ENCODE data around the gene AKNAD1. TPM values are rescaled to one million over a fixed set of nuclear protein-coding genes. Genes with fewer than 3 reads are reported as not detected.

The AKNAD1 gene
- total and polyA plus RNA-seq, 7 donors: 0.14 to 2.1 (median 0.69) TPM

GRCh38 chr1:108878678-108879077, 21.8 kb upstream of the AKNAD1 start:
- no peak for TF ChIP-seq CTCF (IDR thresholded peaks at IDR 0.05)
- Histone ChIP-seq H3K9me3 (no peaks in the 10 kb centered on the region), H3K27me3 (ENCODE audit: insufficient read depth in 3 of 3, low read length in 2 of 3) (no peaks in the 10 kb centered on the region), H3K36me3 (ENCODE audit: insufficient read depth in 1 of 2, low read depth in 1 of 2) (peaks cover 0 to 4% of the 10 kb centered on the region in 2 donors), H3K4me1 (peaks cover 21% of the 10 kb centered on the region), H3K27ac (peak overlapping the region; percentile 80), H3K4me3 (peak overlapping the region; percentile 83)
- 38 to 62% (median 41%) methylated on average over 3 of the region's 3 CpGs for WGBS, 3 donors
- DNase-seq: no peak
- ATAC-seq: peak; percentile 32 to 42 (median 34)
- intact Hi-C loops (cut with DNase I): loop anchor here (5.0 kb wide), 2 partner anchors 46 to 51 kb away; no protein-coding TSS in a partner anchor

GRCh38 chr1:108878160-108878469, 21.2 kb upstream of the AKNAD1 start:
- H3K27ac ChIP-seq: peak overlapping the region; percentile 80
- no peaks in the 10 kb centered on the region for H3K27me3 ChIP-seq (ENCODE audit: insufficient read depth in 3 of 3, low read length in 2 of 3)
- intact Hi-C loops (cut with DNase I): loop anchor here (5.0 kb wide), 2 partner anchors 46 to 51 kb away; no protein-coding TSS in a partner anchor
- 28 to 53% (median 29%) methylated on average over 4 of the region's 4 CpGs for WGBS, 3 donors
- peaks cover 18% of the 10 kb centered on the region for H3K4me1 ChIP-seq
- H3K4me3 ChIP-seq: peak overlapping the region; percentile 83
- DNase-seq (no peak), ATAC-seq (no peak)
- TF ChIP-seq CTCF (IDR thresholded peaks at IDR 0.05): no peak
- no peaks in the 10 kb centered on the region for H3K9me3 ChIP-seq
- H3K36me3 ChIP-seq (ENCODE audit: insufficient read depth in 1 of 2, low read depth in 1 of 2): peaks cover 0 to 4% of the 10 kb centered on the region in 2 donors

DNA sequence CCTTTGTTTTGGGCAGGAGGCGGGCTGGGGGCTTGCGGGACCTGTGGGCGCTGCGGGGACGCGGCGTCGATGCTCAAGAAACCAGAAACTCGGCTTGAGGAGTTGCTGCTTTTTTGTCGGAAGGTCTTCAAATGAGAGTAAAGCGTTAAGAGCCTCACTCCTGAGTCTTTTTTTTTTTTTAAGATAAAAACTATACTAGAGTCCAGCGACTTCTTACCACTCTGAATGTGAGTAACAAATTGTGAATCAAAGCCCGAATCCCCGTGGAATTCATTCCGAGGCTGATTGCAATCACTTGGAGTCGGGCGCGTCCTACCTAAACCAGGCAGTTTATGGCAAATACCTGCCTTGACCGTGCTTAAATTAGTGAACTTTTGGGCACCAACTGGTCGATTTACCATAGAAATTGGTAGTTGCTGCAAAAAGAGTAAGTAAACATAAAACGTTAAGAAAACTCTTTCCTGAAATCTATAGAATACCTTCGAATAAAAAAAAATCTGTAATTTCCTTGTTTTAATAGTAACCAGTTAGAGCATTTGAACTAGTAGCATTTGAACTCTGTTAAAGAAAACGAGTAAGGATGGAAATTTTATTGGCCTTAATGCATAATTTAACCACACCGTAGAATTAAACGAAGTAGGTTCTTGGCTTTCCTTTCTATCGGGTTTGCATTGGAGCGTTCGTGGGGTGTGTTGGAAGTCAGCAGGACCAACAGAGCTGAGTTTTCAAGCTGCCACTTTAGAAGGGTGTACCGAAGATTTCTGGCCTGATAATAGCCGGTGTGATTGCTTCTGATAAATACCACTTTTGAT, 20.7 kb upstream of the AKNAD1 start:
- H3K36me3 ChIP-seq (ENCODE audit: insufficient read depth in 1 of 2, low read depth in 1 of 2): no peaks in the 10 kb centered on the region
- intact Hi-C loops (cut with DNase I): loop anchor here (5.0 kb wide), 2 partner anchors 45 to 50 kb away; no protein-coding TSS in a partner anchor
- DNase-seq (no peak), ATAC-seq (peak in 1 of 4 donors; percentile 36)
- no peak for TF ChIP-seq CTCF (IDR thresholded peaks at IDR 0.05)
- no peaks in the 10 kb centered on the region for H3K27me3 ChIP-seq (ENCODE audit: insufficient read depth in 3 of 3, low read length in 2 of 3)
- WGBS, 3 donors: 1 to 6% (median 2%) methylated on average over 30 of the region's 30 CpGs
- H3K9me3 ChIP-seq: no peaks in the 10 kb centered on the region
- H3K4me3 ChIP-seq: peak overlapping the region; percentile 83
- H3K4me1 ChIP-seq: peaks cover 17% of the 10 kb centered on the region
- H3K27ac ChIP-seq: peak overlapping the region; percentile 80

- intact Hi-C loops (cut with DNase I): no loop called here
- Histone ChIP-seq H3K4me1 (peaks cover 2% of the 10 kb centered on the region), H3K27ac (no peak overlapping the region), H3K4me3 (no peak overlapping the region), H3K27me3 (ENCODE audit: insufficient read depth in 3 of 3, low read length in 2 of 3) (no peaks in the 10 kb centered on the region), H3K36me3 (ENCODE audit: insufficient read depth in 1 of 2, low read depth in 1 of 2) (no peaks in the 10 kb centered on the region), H3K9me3 (no peaks in the 10 kb centered on the region)
- ATAC-seq (no peak), DNase-seq (no peak)
- 62 to 75% (median 65%) methylated on average over 5 of the region's 5 CpGs for WGBS, 3 donors
- TF ChIP-seq CTCF (IDR thresholded peaks at IDR 0.05): no peak
Measured at GRCh38 chr1:108871050-108871724, 14.3 kb upstream of the AKNAD1 start.
